ENCODE data around the gene ATG10.
A peak's percentile ranks its signal among the peaks of the same experiment; 100 is the strongest.

The ATG10 gene

GRCh38 chr5:82283893-82284292 is 312.1 kb downstream of the ATG10 start:
- no peak for DNase-seq

GRCh38 chr5:82285206-82285605 is 313.4 kb downstream of the ATG10 start:
- DNase-seq = no peak

GRCh38 chr5:82287625-82288024 is 315.8 kb downstream of the ATG10 start:
- no peak for DNase-seq

GRCh38 chr5:82290005-82290404 is 318.2 kb downstream of the ATG10 start:
- no peak for DNase-seq

GRCh38 chr5:82290908-82291307 is 319.1 kb downstream of the ATG10 start:
- no peak for DNase-seq

- DNase-seq = no peak
Observed at GRCh38 chr5:82291420-82291819, 319.6 kb downstream of the ATG10 start.

GRCh38 chr5:82295144-82295543 is 323.3 kb downstream of the ATG10 start:
- no peak for DNase-seq

GRCh38 chr5:82295959-82296531 is 324.2 kb downstream of the ATG10 start:
- DNase-seq = no peak

GRCh38 chr5:82296929-82297328 is 325.1 kb downstream of the ATG10 start:
- no peak for DNase-seq

GRCh38 chr5:82297711-82298110 is 325.9 kb downstream of the ATG10 start:
- DNase-seq = peak in 1 of 4 experiments; percentile 32

GRCh38 chr5:82298668-82299067 is 326.8 kb downstream of the ATG10 start:
- peak in 3 of 4 experiments; percentile 21 to 36 (median 28) for DNase-seq

GRCh38 chr5:82301190-82301589 is 329.4 kb downstream of the ATG10 start:
- DNase-seq = no peak
